Measurements from ENCODE around the gene SEC14L3.

DNA sequence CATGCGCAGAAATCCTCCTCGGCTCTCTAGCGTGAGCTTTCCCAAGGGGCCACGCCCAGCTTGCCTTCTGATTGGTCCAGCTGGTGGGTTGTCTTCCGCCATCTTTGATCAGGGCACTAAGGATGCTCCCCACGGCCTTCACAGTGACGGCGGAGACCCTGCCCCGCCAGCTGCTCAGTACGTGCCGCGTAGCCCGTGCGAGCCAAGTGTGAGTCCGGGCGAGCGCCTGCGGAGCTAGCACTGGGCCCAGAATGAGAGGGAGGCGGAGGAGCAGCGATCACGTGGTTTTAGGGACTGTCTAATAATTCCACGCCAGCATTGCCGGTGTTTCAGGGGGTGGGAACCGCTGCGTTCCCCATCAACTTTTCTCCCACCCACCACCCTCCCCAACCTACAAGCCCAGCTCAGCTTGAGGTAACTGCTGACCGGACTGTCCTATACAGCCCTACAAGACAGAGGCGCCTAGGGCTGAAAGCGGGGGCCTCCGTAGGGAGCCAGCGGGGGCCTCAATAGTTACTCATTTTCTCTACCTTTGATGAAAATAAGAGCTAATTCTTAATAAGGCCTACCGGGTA lies 47.8 kb downstream of the SEC14L3 start:
- TF ChIP-seq CTCF (IDR thresholded peaks at IDR 0.05) (no peak), POLR2A (IDR thresholded peaks at IDR 0.05) (no peak)
